COLO668 (cell line): ENCODE data around the gene EHF.
"Not testable (repeated sequence)": the region's sequence is repeated elsewhere in the genome, so short reads cannot be mapped to it uniquely, and the experiment has no call there.

Experiments used
- DNase-seq: peaks from one replicate; lab custom pipeline; 2025; ENCODE audit not compliant: unreplicated experiment; lab: John Stamatoyannopoulos, UW

The EHF gene

DNA sequence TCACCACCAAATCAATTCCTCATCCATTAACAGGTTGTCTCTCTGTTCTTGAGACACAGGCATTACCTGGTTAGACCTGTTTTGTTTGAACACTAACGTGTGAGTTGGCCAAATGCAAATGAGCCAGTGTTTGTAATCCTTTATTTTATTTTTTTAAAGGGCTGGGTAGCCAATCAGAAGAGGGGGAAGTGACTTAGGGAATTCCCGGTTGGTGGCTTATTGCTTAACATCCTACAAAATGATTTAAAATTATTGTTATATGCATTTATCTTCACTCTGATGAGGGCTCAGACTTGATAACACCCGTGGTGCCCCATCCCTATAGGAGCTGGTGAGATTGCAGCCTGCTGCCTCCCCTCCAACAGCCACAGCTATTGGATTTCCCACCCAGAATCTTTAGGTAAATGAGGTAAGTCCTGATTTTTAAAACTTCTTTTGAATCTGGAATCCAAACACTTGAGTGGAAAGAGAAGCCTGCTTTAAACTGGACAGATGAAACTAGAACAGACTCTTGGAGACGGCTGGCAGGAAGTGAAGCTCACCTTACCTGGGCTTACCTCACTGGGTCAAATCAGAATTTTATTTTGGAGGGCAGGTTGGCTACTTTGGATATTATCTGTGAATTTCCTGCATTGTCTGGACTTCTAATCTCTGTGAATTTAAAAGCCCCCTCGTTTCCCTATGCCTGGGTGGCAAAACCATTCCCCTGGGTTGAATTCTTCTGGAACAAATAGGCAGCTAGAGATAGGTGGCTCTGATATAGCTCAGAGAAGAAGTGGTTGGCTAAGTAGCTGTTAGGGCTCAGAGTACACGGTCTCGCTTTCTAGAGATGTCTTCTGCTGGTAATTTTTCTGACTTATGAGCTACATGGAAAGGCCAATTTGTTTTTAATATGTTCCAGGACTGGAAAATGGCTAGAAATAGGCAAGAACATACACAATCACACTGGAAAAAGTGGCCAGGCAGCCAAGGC, at the start of gene EHF:
Gene EHF, plus strand, starts transcription at position 274 of the 973 bp plus-strand sequence. CDS start 21,538 bp downstream, outside the sequence.
- no peak for DNase-seq

DNA sequence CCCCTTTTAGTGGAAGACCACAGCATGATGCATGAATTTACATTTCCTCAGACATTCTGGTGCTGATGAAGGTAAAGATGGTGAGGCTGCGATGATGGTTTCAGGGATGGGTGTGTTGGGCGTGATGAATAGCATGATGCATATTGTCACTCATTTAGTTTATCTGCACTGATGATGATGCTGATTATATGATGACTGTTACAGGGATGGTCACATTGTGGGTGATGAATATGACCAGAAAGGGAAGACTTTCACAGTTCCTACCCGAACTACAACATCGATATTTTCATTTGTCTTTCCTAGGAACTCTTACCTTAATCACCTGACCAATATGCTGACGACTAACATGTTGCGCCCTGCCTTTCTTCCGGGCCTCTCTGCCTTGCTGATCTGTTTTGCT, 47.4 kb upstream of the EHF start:
- DNase-seq, result no peak

DNA sequence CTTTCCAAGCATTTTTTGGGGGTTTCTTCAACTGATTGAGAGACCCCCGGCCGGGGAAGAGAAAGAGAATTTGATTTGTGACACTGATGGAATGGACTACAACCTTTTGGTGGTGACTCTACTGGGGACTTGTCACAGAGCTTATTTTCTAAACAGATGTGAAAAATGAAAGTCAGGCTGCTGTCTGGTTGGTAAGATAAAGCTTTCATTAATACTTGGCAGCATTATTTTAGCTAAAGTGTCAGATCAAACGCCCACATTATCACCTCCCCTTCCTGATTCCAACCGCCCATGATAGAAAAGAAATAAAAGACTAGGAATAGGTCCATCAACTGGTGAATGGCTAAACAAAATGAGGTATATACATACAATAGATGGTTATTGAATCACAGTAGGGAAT, 45.6 kb upstream of the EHF start:
- DNase-seq, result no peak

DNA sequence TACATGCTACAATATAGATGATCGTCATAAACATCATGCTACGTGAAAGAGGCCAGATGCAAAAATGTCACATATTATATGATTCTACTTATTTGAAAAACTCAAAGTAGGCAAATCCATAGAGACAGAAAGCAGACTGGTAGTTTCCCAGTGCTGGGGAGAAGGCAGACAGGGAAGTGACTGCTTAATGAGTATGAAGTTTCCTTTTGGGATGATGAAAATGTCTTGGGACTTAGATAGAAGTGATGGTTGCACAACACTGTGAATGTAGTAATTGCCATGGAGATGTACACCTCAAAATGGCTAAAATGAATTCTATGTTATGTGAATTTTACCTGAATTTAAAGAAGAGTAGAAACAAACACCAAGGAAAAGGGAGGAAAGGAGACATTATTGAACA, 45.2 kb upstream of the EHF start:
- DNase-seq, result no peak

DNA sequence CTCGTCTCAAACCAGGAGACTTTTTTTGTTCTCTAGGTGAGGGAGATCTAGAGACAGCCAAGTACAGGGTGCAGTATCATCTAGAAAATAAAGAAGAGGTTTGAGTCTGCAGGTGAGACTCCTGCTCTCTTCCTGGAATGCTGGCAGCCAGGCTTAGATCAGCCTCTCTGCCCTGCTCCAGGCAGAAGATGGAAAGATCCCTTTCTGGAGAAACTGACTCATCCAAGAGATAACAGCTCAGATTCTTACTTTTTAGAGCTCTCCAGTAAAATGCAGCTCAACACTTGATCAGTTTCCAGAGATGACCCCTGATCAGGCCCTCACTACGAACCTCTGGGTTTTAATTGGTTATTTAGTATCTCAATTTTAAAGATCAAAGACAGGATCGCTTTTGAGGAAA, 44.6 kb upstream of the EHF start:
- DNase-seq, result no peak

DNA sequence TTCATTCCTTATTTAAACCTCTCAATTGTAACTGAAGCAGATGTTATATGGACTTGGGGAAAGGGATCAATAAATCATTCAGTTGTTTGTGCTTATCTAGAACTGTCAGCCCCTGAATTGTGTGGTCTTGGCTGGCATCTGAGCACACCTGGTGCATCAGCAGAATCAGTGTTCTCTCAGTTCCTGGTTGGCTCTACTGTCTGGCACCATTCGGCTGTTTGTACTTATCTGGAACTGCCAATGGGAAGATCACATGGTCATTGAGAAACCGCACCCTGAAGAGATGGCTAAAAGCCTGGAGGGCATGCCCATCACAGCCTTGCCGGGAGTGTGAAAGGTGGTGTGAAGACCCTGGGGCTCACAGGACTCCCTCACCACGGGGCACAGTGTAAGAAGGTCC, 37.1 kb upstream of the EHF start:
- peak; percentile 43 for DNase-seq

DNA sequence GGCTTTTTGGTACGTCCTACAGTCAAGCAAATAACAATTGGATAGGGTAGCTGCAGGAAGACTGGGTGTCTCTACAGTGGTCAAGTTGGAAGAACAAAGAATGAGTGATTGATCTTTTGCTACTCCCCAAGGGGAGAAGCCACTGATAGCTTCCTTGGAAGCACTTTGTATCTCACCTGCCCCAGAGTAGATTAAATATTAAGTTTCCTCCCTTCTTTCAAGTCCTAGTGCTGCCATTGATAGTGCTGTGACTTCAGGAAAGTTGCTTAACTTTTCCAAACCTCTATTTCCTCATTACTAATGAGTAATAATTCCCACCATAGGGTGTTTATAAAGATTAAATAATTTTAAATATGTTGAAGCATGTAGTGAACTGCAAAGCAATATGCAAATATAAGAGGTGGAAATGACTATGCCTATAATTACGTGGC, 35.6 kb upstream of the EHF start:
- no peak for DNase-seq

DNA sequence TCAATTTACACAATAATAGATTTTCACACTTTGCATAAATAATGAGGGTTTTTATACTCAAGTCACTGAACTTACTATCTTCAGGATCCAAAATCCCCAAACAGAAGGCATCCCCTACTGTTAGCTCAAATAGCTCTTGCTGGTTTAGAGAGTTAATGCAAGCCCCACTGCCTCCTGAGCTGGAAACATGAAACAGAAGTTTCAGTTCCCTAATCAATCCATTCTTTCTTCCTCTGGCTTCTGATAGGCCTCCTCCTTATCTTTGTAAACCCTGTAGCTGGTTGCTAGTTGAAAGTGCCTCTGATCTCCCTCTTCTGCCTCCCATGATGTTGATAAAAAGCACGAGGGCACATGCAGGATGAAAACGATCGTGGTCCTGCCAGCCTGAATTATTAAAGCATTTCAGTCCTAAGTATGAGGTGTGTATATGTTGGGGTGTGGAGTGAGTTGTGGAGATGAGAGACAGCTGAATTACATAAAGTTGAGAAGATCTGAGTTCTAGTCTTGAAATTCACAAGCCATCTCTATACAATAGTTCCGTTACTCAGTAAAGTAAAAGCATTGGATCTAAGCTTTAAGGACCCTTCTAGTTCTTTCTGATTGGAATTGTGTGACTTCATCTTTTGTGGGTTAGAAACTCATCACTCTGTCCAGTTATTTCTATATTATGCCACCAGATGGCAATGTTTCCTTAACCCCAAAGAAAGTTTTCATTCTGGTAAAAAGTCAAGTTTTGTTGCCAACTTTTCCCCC, 35.0 kb upstream of the EHF start:
- DNase-seq, result no peak

DNA sequence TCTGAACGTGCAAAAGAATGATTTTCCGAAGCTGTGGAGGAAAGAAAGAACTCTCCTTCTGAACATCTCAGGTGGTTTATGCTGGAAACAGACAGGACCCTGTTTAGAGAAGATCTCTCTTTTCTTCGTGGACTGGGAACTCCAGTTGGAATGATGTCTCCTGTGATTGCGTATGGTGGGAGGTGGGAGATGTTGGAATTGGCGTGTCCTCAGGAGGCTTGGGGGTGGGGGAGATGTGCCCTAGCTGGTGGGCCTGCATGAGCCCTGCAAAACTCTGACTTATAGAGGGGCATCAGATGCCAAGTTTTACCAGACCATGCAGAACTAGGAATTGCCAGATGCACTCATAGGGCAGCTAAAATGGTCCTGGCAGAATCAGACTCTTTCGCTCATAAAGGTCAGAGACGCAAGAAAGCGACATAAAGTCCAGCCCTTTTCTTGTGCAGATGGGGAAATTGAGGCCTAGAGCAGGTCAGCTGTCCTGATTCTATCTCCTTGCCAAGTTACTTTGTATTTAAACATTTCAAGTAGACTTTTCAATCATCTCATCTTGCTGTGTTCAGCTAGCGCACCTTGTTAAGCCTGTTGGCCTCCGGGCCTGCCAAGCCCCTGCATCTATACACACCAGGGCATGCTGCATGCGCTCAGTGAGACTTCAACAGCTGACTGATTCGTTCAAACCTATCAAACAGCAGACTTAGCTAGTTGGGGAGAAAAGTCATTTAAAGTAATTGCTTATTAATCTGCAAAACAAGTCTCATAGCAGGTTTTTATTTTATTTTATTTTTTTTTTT, 34.2 kb upstream of the EHF start:
- DNase-seq, result no peak

DNA sequence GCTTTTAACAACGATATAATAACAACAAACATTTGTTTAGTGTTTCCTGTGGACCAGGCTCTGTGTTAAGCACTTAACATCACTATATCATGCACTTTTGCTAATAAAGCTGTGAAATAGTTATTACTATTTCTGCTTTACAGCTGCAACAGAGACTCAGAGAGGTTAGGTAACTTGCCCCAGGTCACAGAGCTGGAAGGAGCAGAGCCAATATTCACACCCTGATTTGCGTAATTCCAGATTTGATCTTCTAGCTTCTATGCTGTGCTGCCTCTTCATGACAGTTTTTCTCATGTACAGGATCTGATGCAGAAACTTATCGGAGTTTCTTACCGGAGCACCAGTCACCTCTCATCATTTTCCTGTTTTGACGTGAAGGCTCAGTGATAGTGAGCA, 33.6 kb upstream of the EHF start:
- DNase-seq, result no peak

DNA sequence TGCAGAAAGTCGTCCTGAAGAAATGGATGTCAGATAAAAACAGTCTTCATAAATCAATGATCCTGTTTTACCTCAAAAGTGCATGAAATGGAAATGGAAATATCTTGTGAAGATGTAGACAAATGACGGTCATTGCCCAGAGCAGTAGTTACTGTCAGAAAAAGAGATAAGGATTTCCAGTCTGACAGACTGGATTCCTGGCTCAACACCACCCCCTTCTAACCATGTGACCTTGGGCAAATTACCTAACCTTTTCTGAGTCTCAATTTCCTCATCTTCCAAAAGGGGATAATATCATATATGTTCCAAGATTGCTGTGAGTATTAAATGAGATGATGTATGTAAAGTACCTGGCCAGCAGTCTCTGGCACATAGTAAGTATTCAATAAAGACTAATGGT, 32.9 kb upstream of the EHF start:
- DNase-seq, result no peak

DNA sequence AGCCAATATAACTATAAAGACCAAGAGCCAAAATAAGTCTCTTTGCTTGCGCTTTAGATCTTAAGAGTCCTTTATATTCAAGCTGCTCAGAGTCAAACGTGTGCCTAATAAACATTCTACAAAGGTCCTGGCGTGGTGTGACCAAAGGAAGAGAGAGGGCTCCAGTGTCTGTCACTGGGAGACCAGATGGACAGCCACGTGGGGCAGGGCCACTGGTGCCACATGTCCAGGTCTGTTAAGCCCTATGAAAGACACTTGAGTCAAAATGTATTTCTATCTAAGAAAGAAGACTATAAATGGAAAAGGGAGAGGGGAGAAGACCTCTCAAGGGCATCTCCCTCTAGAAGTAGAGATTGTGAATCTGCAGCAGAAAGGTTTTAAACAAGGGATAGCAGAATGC, 32.2 kb upstream of the EHF start:
- no peak for DNase-seq

DNA sequence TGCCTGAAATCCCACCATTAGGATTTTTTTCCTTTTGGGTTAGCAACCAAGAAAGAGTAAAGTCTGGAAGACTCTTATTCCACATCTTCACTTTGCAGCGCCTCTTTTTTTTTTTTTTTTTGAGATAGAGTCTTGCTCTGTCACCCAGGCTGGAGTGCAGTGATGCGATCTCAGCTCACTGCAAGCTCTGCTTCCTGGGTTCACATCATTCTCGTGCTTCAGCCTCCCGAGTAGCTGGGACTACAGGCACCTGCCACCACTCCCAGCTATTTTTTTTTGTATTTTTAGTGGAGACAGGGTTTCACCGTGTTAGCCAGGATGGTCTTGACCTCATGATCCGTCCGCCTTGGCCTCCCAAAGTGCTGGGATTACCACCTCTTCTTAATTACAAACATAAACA, 31.7 kb upstream of the EHF start:
- DNase-seq, result not testable (repeated sequence)

DNA sequence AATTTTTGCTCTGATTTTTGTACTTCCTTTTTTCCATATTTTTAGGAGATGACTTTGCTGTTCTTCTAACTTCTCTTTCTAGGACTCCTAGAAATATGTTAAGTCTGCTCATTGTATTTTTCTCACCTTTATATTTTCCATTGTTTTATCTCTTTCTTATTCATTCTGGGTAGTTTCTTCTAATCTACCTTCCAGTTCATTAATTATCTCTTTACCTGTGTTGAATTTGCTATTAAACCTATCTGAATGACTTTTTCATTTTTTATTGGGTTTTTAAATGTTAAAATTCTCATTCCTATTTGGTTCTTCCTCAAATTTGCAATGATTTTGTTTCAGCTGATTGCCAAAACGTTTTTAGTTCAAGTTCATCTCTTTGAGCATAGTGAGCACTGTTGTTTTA, 27.8 kb upstream of the EHF start:
- DNase-seq, result no peak

DNA sequence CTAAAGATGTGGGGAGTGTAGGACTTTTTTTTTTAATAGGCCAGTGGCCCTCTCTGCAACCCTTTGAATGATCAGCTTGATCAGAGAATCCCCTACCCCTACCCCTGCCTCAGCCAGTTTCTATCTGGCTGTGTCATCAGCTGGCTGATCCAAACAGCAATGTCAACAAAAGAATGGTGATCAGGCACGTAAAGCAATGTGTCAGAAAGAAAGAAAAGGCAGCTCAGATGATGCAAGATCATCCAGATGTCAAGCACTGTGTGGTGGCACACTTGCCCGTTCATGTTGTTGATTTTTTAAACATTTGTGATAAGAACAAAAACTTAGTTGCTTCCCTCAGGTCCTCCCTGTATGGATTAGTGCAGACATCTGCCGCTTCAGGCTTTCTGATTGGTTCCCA, 26.3 kb upstream of the EHF start:
- no peak for DNase-seq

DNA sequence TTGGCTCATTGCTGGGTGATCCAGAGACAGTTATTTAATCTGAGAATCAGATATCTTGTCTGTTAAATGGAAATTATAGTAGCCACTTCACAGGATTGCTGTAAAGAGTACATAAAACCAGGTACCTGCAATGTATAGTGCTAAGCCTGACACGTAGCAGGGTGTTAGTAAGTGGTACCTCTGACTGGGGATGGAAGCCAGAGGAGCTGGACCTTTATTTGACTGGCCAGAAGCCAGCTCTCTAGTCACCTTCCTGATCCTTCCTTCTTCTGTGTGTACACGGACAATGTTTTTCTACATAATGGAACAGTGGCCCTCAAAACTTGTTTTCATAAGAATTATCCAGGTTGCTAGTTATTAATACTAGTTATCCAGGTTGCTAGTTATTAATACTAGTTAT, 25.5 kb upstream of the EHF start:
- DNase-seq, result no peak

DNA sequence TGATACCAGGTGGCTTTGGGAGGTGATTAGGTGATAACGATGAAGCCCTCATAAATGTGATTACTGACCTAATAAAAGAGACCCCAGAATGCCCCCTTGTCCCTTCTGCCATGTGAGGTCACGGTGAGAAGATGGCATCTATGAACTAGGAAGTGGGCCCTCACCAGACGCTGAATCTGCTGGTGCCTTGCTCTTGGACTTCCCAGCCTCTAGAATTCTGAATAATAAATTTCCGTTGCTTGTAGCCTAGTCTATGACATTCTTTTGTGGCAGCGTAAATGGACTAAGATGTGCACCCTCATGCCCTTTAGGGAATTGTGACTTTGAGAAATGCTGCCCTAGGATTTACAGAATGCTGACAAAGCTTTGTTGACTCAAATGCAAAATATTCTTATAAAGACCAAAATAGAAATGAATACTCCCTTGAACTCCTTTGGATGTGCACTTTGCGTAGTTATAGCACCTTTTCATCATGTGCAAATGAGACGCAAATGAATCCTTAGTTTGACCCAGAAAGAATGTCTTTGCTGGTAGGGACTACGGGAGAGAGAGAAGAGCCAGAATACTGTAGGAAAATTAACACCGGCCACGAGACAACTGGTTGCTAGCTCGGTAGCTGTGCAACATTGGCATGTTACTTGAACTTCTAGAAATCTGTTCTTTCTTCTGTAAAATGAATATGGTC, 24.8 kb upstream of the EHF start:
- no peak for DNase-seq

DNA sequence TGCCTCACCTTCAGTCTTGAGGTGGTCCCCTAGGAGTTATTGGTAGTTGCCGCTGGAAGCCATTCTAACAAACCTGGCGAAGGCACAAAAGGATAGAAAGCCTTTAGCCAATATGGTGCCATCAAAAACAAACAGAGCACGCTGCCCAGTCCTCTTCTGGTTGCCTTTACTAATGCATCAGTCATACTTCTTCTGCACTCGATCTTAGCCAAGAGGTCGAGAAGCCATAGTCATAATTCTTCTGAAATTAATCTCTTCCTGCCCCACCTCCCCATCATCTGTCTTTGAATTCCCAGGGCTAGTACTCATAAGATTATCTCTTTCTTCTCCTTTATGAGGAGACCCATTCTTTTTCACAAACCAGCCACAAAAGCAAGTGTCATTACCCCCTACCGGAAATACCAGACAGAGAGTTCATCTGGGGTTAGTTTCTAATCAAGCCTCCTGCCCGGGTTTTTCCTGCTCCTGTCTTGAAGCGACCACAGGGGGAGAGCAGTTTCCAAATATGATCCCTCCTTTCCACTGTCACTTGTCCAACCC, 21.4 kb upstream of the EHF start:
- no peak for DNase-seq

DNA sequence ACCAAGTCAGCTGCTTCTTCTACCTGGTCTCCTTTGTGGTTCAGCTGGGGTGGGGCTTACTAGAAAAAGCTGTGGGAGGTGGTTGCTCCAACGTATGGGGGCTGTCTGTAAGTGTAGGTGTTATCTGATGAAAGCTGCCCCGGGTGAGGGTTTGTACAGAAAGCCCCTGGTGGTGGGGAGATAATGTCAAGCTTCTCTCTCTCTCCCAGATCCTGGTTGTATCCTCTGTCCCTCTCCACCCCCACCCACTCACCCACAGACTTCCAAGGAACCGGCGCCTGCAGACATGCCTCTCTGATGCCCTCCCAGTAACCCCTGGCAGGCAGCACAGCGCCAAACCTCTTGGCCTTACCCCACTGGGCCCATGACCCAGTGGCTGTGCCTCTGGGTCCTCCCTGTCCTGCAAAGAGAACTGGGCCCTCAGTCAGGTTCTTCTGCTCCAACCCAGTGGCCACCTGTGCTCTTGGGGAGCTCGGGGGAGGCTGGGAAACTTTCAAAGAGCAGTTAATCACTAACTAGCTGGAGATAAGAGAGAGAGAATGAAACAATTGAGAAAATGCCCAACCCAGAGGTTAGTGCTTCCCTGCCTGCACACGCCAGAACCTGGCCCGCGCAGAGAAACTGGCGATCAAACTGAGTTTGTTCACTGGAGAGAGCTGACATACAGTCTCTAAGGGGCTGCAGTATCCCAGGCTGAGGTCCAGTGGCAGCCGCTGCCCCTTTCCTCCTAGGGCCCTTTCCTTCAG, 20.4 kb upstream of the EHF start:
- no peak for DNase-seq

DNA sequence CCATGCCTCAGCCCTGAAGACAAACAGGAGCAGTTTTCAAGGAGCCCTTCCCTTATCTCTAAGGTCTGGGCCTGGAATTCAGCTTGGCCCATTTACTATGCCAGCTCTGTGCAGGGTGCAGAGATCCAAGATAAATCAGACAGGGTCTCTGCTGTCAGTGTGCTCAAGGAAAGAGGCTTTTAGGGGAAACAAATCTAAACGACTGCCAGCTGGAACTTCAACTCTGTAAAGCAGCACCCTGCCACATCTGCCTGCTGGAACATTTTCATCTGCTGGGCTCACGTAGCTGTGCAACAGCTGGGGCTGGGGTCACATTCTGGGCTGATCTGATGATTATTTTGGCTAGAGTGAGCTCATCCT, 19.8 kb upstream of the EHF start:
- DNase-seq, result no peak
